Stimulated activated CD8-positive, alpha-beta memory T cell treated with anti-CD3 and anti-CD28 coated beads, Interleukin-4, amount 100 ng/mL, for 1 hour (primary cell): Measurements from ENCODE around the gene NAA40.
"Not testable (repeated sequence)": the region's sequence is repeated elsewhere in the genome, so short reads cannot be mapped to it uniquely, and the experiment has no call there.

ENCODE experiments used
- DNase-seq, 2 donors: peaks; one replicate each; pipeline ENCODE4 v3.0.0-alpha.2; 2020; ENCODE audit warnings: low read depth in 2 of 2, low spot score in 1 of 2

Gene NAA40

GRCh38 chr11:63937713-63938478 is 906 bp upstream of the NAA40 start:
- DNase-seq: no peak

GRCh38 chr11:63939397-63939891 is 642 bp downstream of the NAA40 start:
- no peak for DNase-seq

GRCh38 chr11:63940786-63941185 is 2.0 kb downstream of the NAA40 start:
- no peak for DNase-seq

GRCh38 chr11:63941901-63942300 is 3.1 kb downstream of the NAA40 start:
- no peak for DNase-seq

- no peak for DNase-seq
These were observed 4.0 kb downstream of the NAA40 start for GRCh38 chr11:63942803-63943202.

GRCh38 chr11:63944987-63945386 is 6.2 kb downstream of the NAA40 start:
- no peak for DNase-seq

GRCh38 chr11:63945477-63946163 is 6.8 kb downstream of the NAA40 start:
- no peak for DNase-seq

- no peak for DNase-seq
These were observed 13.2 kb downstream of the NAA40 start for GRCh38 chr11:63951779-63952536.

GRCh38 chr11:63952570-63952969 is 13.8 kb downstream of the NAA40 start:
- DNase-seq: no peak

GRCh38 chr11:63958008-63958407 is 19.2 kb downstream of the NAA40 start:
- no peak for DNase-seq

GRCh38 chr11:63961608-63962412 is 23.0 kb downstream of the NAA40 start:
- no peak for DNase-seq

- not testable (repeated sequence) for DNase-seq
These were observed 25.1 kb downstream of the NAA40 start for GRCh38 chr11:63963895-63964294.

- no peak for DNase-seq
These were observed 27.6 kb downstream of the NAA40 start for GRCh38 chr11:63966444-63966843.

- no peak for DNase-seq
These were observed 30.7 kb downstream of the NAA40 start for GRCh38 chr11:63969461-63969860.

GRCh38 chr11:63970902-63971301 is 32.1 kb downstream of the NAA40 start:
- DNase-seq: no peak

GRCh38 chr11:63973912-63974258 is 35.1 kb downstream of the NAA40 start:
- not testable (repeated sequence) for DNase-seq

GRCh38 chr11:63974259-63975143 is 35.7 kb downstream of the NAA40 start, which contains the start of gene COX8A:
Gene COX8A, plus strand, starts transcription at chr11:63974620. Its CDS starts 61 bp downstream, at chr11:63974681.
- DNase-seq: peak; percentile 82 to 91

- DNase-seq: no peak
These were observed 39.9 kb downstream of the NAA40 start for GRCh38 chr11:63978551-63979239.

GRCh38 chr11:63979426-63979825 is 40.6 kb downstream of the NAA40 start:
- no peak for DNase-seq
